HG03565 (cell line): Measurements from ENCODE around the gene STING1.
"Not testable (repeated sequence)": the region's sequence is repeated elsewhere in the genome, so short reads cannot be mapped to it uniquely, and the experiment has no call there.

Experiments used
- ATAC-seq: cut with Tn5 transposase; IDR thresholded peaks from one replicate; pipeline ENCODE4 v1.9.1; 2021; ENCODE audit warnings: mild to moderate bottlenecking, moderate library complexity; ENCODE audit not compliant: unreplicated experiment

The STING1 gene

DNA sequence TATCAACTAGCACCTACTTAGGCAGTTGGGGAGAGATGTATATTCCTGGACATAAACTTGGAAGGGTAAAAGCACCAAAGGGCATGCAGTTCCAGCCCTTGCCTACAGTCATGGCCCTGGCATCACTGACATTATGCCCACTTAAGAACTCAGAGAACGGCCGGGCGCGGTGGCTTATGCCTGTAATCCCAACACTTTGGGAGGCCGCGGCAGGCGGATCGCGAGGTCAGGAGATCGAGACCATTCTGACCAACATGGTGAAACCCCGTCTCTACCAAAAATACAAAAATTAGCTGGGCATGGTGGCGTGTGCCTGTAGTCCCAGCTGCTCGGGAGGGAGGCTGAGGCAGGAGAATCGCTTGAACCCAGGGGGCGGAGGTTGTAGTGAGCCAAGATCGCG, 42.1 kb downstream of the STING1 start:
- ATAC-seq, result not testable (repeated sequence)

DNA sequence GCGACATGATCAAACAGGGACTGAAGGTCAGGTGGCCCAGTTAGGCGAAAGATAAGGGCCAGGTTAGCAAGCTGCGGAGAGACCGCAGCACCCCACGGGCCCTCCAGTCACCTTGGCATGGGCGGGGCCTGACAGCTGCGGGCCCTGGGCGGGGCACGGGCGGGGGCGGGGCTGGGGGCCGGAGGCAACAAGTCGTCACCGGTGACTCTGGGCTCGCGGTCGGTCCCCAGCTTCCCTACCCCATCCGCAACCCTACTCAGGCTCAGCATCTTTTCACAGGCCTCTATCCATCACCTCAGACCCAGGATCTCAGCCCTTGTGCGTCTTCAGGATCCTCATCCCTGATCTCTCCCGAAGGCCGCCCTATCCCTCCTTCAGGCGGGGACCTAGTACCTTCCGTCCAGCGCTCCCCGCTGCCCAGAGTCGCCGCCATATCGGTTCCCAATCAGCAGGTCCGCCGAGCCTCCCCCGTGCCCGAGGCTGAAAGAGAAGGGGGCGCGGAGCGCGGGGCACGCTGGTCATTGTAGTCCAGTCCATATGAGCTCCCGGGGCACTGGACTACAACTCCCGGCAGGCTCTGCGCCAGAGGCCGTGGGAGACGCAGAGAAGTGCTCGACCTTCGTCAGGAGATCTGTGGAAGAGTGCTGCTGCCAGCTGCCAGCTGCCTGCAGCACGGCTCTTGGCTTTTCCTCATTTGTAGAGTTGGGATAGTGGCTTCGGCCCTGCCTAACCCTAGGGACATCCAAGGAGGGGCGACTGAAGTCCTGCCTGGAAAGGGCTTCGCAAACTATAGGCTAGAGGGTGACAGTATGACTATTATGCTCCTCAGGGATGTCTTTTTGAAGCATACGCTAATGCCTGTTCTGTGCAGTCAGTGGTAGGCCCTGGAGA, 43.3 kb downstream of the STING1 start, which contains the start of gene DNAJC18:
DNAJC18 (minus strand) TSS at position 513 of the 891 bp plus-strand sequence; CDS start at position 433, 80 bp downstream.
- ATAC-seq, result peak; percentile 83

DNA sequence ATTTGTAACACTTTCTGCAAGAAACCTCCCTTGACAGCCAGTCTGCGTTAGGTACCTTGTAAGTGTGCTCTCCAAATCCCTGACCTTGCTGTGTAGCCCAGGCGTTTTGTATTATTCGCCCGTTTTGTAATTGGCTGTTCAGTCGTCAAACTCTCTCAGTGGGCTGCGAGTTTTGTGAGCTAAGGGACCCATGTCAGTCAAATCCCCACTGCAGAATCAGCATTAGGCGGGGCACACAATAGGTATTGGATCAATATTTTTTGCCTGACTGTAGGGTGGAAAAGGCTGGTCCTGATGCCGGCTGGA, 43.9 kb downstream of the STING1 start:
- no peak for ATAC-seq

DNA sequence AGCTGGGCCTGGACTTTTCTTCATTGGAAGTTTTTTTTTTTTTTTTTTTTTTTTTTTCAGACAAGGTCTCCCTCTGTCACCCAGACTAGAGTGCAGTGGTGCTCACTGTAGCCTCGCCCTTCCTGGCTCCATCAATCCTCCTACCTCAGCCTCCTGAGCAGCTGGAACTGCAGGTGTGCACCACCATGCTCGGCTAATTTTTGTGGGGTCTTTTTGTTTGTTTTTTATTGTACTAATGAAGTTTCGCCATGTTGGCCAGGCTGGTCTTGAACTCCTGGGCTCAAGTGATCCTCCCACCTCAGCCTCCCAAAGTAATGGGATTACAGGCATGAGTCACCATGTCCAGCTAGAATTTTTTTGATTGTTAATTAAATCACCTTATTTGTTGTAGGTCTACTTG, 46.9 kb downstream of the STING1 start:
- no peak for ATAC-seq

DNA sequence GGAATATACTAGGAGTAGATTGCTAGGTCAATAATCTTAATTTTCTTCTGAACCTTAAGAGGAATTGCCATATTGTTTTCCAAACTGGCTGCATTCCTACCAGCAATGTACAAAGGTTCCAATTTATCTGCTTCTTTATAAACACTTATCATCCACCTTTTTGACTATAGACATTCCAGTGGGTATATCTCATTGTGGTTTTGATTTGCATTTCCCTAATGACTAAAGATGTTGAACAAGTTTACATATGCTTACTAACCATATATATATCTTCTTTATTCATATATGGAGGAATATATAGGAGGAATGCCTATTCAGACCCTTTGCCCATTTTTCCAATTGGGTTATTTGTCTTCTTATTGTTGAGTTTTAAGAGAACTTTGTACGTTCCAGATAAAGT, 50.9 kb downstream of the STING1 start:
- no peak for ATAC-seq

DNA sequence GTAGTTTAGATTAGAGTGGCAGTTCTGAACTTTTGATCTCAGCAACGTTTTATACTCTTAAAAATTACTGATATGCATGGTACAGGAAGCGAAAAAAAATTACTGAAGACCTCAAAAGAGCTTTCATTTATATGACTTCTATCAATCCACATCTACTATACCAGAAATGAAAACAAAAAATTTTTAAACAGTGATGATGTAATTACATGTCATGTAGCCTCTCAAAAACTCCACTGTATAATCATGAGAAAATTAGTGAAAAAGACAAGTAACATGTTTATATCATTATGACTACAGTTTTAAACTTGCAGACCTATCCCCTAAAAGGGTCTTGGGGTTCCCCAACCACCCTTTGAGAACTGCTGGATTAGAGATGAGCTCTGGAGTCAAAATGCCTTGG, 52.5 kb downstream of the STING1 start:
- no peak for ATAC-seq

DNA sequence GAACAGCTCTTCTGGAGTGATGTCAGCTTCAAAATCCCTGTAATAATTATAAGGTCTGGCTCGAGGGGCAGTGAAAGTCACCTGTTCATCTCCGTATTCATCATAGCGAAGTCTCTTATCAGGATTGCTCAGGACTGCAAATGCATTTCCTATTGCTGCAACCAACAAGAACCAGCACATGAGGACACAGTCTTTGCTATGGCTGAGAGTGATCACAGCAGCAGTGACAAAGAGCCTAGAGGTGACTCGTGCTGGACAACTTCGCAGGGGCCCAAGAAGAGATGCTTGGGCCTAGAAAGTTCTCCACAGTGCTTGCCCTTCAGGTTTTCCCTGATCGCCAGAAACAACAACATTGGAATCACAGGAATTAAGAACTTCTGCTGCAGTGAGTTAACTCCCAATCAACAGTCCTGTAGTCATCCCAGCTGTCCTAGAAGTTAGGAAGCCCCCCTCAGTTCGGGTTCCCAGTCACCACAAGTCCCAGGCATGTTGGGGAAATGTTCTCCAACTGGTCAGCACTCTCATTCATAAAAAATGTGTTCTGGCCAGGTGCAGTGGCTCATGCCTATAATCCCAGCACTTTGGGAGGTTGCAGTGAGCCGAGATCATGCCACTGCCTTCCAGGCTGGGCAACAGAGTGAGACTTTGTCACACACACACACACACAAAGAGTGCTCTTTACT, 56.2 kb downstream of the STING1 start:
- ATAC-seq, result no peak
